WERI-Rb-1 (cell line): ENCODE measurements around the gene MSANTD7.

Source experiments
- DNase-seq: peaks from one replicate; pipeline ENCODE4 v3.0.0-alpha.2; 2020
- H3K27ac ChIP-seq: fragments of 250-450 bp; sonication (Bioruptor Pico); 2 replicates; pipeline ENCODE4 v1.5.1; 2020; ENCODE audit warnings: mild to moderate bottlenecking, moderate library complexity
- H3K27me3 ChIP-seq: fragments of 250-450 bp; sonication (Bioruptor Pico); 2 replicates; pipeline ENCODE4 v1.5.1; 2021; ENCODE audit warnings: mild to moderate bottlenecking, low read depth, moderate library complexity; ENCODE audit not compliant: insufficient read depth, severe bottlenecking
- H3K36me3 ChIP-seq: fragments of 250-450 bp; sonication (Bioruptor Pico); 2 replicates; pipeline ENCODE4 v1.5.1; 2020; ENCODE audit warnings: mild to moderate bottlenecking, moderate library complexity
- H3K4me3 ChIP-seq: 2 replicates; pipeline ENCODE4 v1.5.1; 2011; ENCODE audit warnings: low read depth, mild to moderate bottlenecking, control low read depth, low read length
- H3K9me3 ChIP-seq: fragments of 250-450 bp; sonication (Bioruptor Pico); 2 replicates; pipeline ENCODE4 v1.5.1; 2021; ENCODE audit warnings: mild to moderate bottlenecking, moderate library complexity; ENCODE audit not compliant: severe bottlenecking
- CTCF ChIP-seq: IDR thresholded peaks from 2 replicates; pipeline ENCODE4 v1.5.1; 2011; ENCODE audit warnings: low read depth, mild to moderate bottlenecking, control low read depth, inconsistent platforms, low read length

The MSANTD7 gene

GRCh38 chr10:14873090-14873760, 35.1 kb downstream of the MSANTD7 start:
- Histone ChIP-seq H3K9me3 (no peaks in the 10 kb centered on the region), H3K4me3 (no peak overlapping the region), H3K27me3 (no peaks in the 10 kb centered on the region), H3K36me3 (peaks cover 3% of the 10 kb centered on the region), H3K27ac (no peak overlapping the region)
- TF ChIP-seq CTCF: no peak
- DNase-seq: no peak

GRCh38 chr10:14875941-14876340, 37.8 kb downstream of the MSANTD7 start:
- Histone ChIP-seq H3K36me3 (no peaks in the 10 kb centered on the region), H3K27me3 (no peaks in the 10 kb centered on the region), H3K9me3 (no peaks in the 10 kb centered on the region), H3K27ac (no peak overlapping the region), H3K4me3 (no peak overlapping the region)
- no peak for TF ChIP-seq CTCF
- no peak for DNase-seq

- Histone ChIP-seq H3K27ac (no peak overlapping the region), H3K27me3 (no peaks in the 10 kb centered on the region), H3K36me3 (peaks cover 3% of the 10 kb centered on the region; the same call in 1 of the 2 replicates), H3K4me3 (no peak overlapping the region), H3K9me3 (no peaks in the 10 kb centered on the region)
- DNase-seq: no peak
- no peak for TF ChIP-seq CTCF
Observed at GRCh38 chr10:14876764-14877163, 38.7 kb downstream of the MSANTD7 start.

- DNase-seq: peak; percentile 85
- peak within 1 kb of the TSS; percentile 97 for H3K4me3 ChIP-seq
- no peak for TF ChIP-seq CTCF
- H3K27me3 ChIP-seq: no peaks in the 10 kb centered on the region
- peak within 1 kb of the TSS; percentile 94 for H3K27ac ChIP-seq
- peaks cover 8% of the 10 kb centered on the region; the same call in 1 of the 2 replicates for H3K36me3 ChIP-seq
- no peaks in the 10 kb centered on the region for H3K9me3 ChIP-seq
Observed at GRCh38 chr10:14878266-14879123, 40.4 kb downstream of the MSANTD7 start, which contains the start of gene SUV39H2. SUV39H2 (plus strand) TSS chr10:14878866; CDS start chr10:14878889, 23 bp downstream.

- Histone ChIP-seq H3K27me3 (no peaks in the 10 kb centered on the region), H3K27ac (peak overlapping the region; percentile 94), H3K36me3 (peaks cover 8% of the 10 kb centered on the region; the same call in 1 of the 2 replicates), H3K4me3 (peak overlapping the region; percentile 93), H3K9me3 (no peaks in the 10 kb centered on the region)
- no peak for TF ChIP-seq CTCF
- DNase-seq: no peak
Observed at GRCh38 chr10:14879124-14879927, 41.2 kb downstream of the MSANTD7 start.
